A673 (cell line): ENCODE data around the gene SLC26A1. TPM values are rescaled to one million over a fixed set of nuclear protein-coding genes. Genes with fewer than 3 reads are reported as not detected.

Source experiments
- BruUV-seq: library from RNA; stranded (reverse); fragments of 400-500 nt; replicated peaks from 2 replicates; lab custom pipeline; 2021; lab: Mats Ljungman, UMichigan
- CTCF ChIA-PET: fragments of 300-600 bp; sonication (Branson Sonifier 250); formaldehyde crosslinking; loops from one replicate; lab custom pipeline; 2022; ENCODE audit warnings: antibody characterized with exemption; lab: Charles Lee
- POLR2A ChIA-PET: fragments of 300-600 bp; sonication (Branson Sonifier 250); formaldehyde crosslinking; loops from one replicate; lab custom pipeline; 2022; ENCODE audit warnings: antibody characterized with exemption; ENCODE audit not compliant: low non-redundant PET; lab: Charles Lee
- DNase-seq: peaks from one replicate; pipeline ENCODE4 v3.0.0-alpha.2; 2015; ENCODE audit warnings: low spot score
- H3K27ac ChIP-seq: fragments of 200-600 bp; sonication (generic); 2 replicates; pipeline ENCODE4 v1.5.1; 2016; ENCODE audit warnings: mixed run types, low read depth, mild to moderate bottlenecking, mixed read lengths, antibody characterized with exemption, low read length; ENCODE audit not compliant: poor library complexity, severe bottlenecking
- H3K27me3 ChIP-seq: fragments of 200-600 bp; sonication (generic); replicated peaks from 2 replicates; pipeline ENCODE4 v1.6.1; 2017; ENCODE audit warnings: mixed run types, low read depth, mild to moderate bottlenecking, mixed read lengths, antibody characterized with exemption, low read length; ENCODE audit not compliant: insufficient read depth, poor library complexity
- H3K36me3 ChIP-seq: fragments of 200-600 bp; sonication (generic); 2 replicates; pipeline ENCODE4 v1.6.1; 2016; ENCODE audit warnings: mixed run types, mild to moderate bottlenecking, mixed read lengths, antibody characterized with exemption, low read length; ENCODE audit not compliant: insufficient read depth, poor library complexity, severe bottlenecking
- H3K4me1 ChIP-seq: fragments of 200-600 bp; sonication (generic); 2 replicates; pipeline ENCODE4 v1.6.1; 2017; ENCODE audit warnings: mixed run types, mild to moderate bottlenecking, mixed read lengths, antibody characterized with exemption, low read length; ENCODE audit not compliant: insufficient read depth, poor library complexity, severe bottlenecking
- H3K4me3 ChIP-seq: fragments of 200-600 bp; sonication (generic); 2 replicates; pipeline ENCODE4 v1.5.1; 2016; ENCODE audit warnings: low read depth, mixed run types, mild to moderate bottlenecking, mixed read lengths, low read length; ENCODE audit not compliant: poor library complexity, severe bottlenecking
- H3K9me3 ChIP-seq: fragments of 200-600 bp; sonication (generic); 2 replicates; pipeline ENCODE4 v1.6.1; 2016; ENCODE audit warnings: mixed run types, low read depth, mild to moderate bottlenecking, mixed read lengths, antibody characterized with exemption, low read length; ENCODE audit not compliant: poor library complexity, severe bottlenecking
- CTCF ChIP-seq: fragments of 300-800, 200-600 bp; sonication (generic); conservative IDR thresholded peaks from 2 replicates; pipeline ENCODE4 v1.5.1; 2017; ENCODE audit warnings: low read depth, mild to moderate bottlenecking, antibody characterized with exemption, low read length, moderate library complexity, mixed read lengths
- EZH2 ChIP-seq: fragments of 200-600 bp; sonication (generic); IDR thresholded peaks from 2 replicates; pipeline ENCODE4 v1.6.1; 2017; ENCODE audit warnings: borderline replicate concordance, low read depth, mild to moderate bottlenecking, mixed read lengths, antibody characterized with exemption, low read length; ENCODE audit not compliant: poor library complexity, severe bottlenecking
- intact Hi-C: fragments of 100-400 bp; cut with micrococcal nuclease; formaldehyde crosslinking; loops from one replicate; pipeline ENCODE4 v1.10.0; 2022; ENCODE audit not compliant: unreplicated experiment
- total RNA-seq: library from RNA; stranded (reverse); gene quantifications from 2 replicates; pipeline ENCODE4 v1.2.3, GENCODE V29; 2021

The SLC26A1 gene
- total RNA-seq, 1 experiment from 2014 or later: 0.30 TPM

- H3K27me3 ChIP-seq: no peaks in the 10 kb centered on the region
- POLR2A ChIA-PET: no interaction called here
- intact Hi-C loops: no loop called here
- BruUV-seq: no TSS peak
- no peaks in the 10 kb centered on the region for H3K9me3 ChIP-seq
- CTCF ChIA-PET: no interaction called here
- no peak overlapping the region for H3K27ac ChIP-seq
- no peak for DNase-seq
- no peaks in the 10 kb centered on the region for H3K4me1 ChIP-seq
- H3K4me3 ChIP-seq: no peak overlapping the region
- TF ChIP-seq CTCF: no peak
- no peak for TF ChIP-seq EZH2
- H3K36me3 ChIP-seq: no peaks in the 10 kb centered on the region
Observed at GRCh38 chr4:952881-953573, 40.2 kb downstream of the SLC26A1 start.

- H3K27me3 ChIP-seq: no peaks in the 10 kb centered on the region
- intact Hi-C loops: no loop called here
- ChIA-PET POLR2A (no interaction called here), CTCF (no interaction called here)
- no peak for DNase-seq
- BruUV-seq: no TSS peak
- no peaks in the 10 kb centered on the region for H3K36me3 ChIP-seq
- TF ChIP-seq CTCF (no peak), EZH2 (no peak)
- no peak overlapping the region for H3K4me3 ChIP-seq
- no peaks in the 10 kb centered on the region for H3K4me1 ChIP-seq
- H3K9me3 ChIP-seq: no peaks in the 10 kb centered on the region
- no peak overlapping the region for H3K27ac ChIP-seq
Observed at GRCh38 chr4:951594-952468, 41.4 kb downstream of the SLC26A1 start.

- Histone ChIP-seq H3K4me3 (no peak overlapping the region), H3K27me3 (no peaks in the 10 kb centered on the region), H3K36me3 (no peaks in the 10 kb centered on the region), H3K27ac (no peak overlapping the region), H3K4me1 (no peaks in the 10 kb centered on the region), H3K9me3 (no peaks in the 10 kb centered on the region)
- DNase-seq: no peak
- ChIA-PET POLR2A (no interaction called here), CTCF (no interaction called here)
- no TSS peak for BruUV-seq
- intact Hi-C loops: no loop called here
- TF ChIP-seq CTCF (no peak), EZH2 (no peak)
Observed at GRCh38 chr4:951186-951585, 42.0 kb downstream of the SLC26A1 start.
